Activated CD4-positive, alpha-beta T cell treated with anti-CD3 and anti-CD28 coated beads for 24 hours (primary cell): Measurements from ENCODE around the gene KIR3DL1.
"Not testable (repeated sequence)": the region's sequence is repeated elsewhere in the genome, so short reads cannot be mapped to it uniquely, and the experiment has no call there.

Experiments
- DNase-seq, 2 donors: peaks; one replicate each; pipeline ENCODE4 v3.0.0-alpha.2; 2020; ENCODE audit warnings: low read depth in 2 of 2

Gene KIR3DL1

DNA sequence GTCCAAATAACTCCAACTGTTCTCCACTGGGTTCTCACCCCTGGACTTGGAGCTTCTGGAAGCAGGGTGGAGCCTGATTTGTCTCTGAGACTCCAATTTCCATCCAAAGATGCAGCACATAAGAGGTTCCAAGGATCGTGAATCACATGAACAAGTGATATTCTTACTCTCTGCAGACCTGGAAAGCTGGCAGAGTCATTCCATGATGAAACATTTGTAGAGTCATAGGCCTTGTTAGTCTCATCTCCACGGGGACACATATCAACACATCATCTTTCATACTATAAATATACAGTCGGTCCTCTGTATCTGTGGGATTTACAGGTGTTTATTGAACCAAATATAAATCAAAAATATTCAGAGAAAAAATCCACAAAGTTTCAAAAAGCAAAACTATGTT lies 1.7 kb upstream of the KIR3DL1 start:
- not testable (repeated sequence) for DNase-seq

DNA sequence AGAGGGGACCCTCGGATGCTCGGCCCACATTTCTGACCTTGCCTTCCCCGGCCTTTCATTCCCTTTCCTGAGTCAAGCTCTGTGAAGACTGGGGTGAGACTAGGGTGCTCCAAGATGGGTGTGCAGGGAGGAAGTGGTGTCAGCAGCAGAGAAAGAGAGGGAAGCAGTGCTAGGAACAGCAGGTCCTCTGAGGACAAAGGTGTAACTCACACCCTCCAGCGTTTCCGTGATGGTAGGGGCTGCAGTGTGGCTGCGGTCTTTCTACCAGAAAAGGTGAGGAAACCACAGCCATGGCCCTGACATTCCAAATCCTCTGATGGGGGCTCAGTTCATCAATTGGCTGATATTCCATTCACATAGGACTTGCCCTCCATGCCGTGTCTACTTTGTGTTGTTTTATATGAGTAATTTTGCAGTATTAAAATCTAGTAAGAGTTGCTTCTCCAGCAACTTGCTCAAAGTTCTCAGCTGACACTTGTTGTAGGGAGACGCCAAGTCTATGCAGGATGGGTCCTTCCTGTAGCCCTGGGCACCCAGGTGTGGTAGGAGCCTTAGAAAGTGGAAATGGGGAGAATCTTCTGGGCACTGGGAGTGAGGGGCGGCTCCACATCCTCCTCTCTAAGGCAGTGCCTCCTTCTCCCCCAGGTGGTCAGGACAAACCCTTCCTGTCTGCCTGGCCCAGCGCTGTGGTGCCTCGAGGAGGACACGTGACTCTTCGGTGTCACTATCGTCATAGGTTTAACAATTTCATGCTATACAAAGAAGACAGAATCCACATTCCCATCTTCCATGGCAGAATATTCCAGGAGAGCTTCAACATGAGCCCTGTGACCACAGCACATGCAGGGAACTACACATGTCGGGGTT lies 1.6 kb downstream of the KIR3DL1 start:
- no peak for DNase-seq

DNA sequence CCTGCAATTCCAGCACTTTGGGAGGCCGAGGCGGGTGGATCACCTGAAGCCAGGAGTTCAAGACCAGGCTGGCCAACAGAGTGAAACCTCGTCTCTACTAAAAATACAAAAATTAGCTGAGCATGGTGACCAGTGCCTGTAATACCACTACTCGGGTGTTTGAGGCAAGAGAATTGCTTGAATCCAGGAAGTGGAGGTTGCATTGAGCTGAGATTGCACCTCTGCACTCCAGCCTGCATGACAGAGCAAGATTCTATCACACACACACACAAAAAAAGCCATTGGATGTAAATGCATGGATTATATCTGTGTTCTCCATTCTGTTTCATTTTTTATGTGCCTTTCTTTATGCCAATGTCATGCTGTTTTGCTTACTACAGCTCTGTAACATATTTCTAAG lies 8.1 kb downstream of the KIR3DL1 start:
- DNase-seq: not testable (repeated sequence)

DNA sequence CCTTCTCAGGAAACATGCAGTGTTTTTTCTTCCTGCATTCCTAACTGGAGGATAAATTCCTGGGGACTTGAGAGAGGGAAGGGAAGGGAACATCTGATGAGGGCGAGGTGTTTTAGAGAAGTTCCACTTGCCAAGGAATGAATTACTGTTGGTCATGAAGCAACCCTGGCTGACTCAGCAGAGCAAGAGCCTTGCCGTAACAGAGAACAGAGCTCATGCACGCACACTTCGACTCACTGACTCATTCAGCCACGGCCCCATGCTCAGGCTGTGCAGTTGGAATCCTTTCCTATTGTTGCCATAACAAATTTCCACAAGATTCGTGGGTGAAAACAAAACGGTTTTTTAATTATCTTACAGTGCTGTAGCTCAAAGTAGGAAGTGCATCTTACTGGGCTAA lies 9.1 kb downstream of the KIR3DL1 start:
- not testable (repeated sequence) for DNase-seq

DNA sequence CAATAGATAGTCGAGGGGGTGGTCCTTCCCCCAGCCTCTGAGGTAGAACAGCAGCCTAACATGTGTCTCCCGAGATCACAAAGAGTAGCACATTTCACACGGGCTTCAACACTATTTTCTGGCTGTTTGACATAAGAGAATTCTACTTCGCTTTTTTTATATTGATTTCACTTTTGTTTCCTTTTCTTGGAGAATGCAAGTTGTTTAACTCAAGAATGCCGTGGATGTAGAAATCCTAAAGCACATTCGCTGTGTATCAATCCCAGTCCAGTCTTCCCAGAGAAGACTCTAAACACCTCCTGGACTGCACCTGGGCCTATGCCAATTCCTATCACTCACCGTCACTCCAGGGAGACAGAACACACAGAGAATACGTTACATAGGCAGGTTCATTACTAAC lies 11.8 kb downstream of the KIR3DL1 start:
- DNase-seq: not testable (repeated sequence)

DNA sequence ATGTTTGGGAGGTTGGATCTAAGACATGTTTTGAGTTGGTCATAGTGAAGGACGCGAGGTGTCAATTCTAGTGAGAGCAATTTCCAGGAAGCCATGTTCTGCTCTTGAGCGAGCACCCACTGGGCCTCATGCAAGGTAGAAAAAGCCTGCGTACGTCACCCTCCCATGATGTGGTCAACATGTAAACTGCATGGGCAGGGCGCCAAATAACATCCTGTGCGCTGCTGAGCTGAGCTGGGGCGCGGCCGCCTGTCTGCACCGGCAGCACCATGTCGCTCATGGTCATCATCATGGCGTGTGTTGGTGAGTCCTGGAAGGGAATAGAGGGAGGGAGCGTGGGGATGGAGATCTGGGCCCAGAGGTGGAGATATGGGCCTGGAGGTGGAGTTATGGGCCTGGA lies 16.2 kb downstream of the KIR3DL1 start, which contains the start of gene KIR2DS4:
TSS of gene KIR2DS4 (plus strand) at position 181 of the 400 bp plus-strand sequence.
- not testable (repeated sequence) for DNase-seq

DNA sequence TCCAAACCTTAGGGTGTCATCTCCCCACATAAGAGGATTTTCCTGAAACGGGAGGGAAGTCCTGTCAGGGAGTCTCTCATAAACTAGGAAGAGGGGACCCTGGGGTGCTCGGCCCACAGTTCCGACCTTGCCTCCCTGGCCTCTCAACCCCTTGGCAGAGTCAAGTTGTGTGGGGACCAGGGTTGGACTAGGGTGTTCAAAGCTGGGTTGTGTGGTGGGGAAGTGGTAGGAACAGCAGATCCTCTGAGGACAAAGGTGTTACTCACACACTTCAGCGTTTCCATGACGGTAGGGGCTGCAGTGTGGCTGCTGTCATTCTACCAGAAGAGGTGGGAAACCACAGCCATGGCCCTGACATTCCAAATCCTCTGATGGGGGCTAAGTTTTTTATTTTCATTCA lies 18.9 kb downstream of the KIR3DL1 start:
- not testable (repeated sequence) for DNase-seq

DNA sequence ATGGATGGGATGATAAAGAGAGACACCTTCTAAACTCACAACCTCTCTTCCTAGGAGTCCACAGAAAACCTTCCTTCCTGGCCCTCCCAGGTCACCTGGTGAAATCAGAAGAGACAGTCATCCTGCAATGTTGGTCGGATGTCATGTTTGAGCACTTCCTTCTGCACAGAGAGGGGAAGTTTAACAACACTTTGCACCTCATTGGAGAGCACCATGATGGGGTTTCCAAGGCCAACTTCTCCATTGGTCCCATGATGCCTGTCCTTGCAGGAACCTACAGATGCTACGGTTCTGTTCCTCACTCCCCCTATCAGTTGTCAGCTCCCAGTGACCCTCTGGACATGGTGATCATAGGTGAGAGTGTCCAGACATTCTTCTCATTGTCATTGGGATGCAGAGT lies 21.3 kb downstream of the KIR3DL1 start:
- not testable (repeated sequence) for DNase-seq

DNA sequence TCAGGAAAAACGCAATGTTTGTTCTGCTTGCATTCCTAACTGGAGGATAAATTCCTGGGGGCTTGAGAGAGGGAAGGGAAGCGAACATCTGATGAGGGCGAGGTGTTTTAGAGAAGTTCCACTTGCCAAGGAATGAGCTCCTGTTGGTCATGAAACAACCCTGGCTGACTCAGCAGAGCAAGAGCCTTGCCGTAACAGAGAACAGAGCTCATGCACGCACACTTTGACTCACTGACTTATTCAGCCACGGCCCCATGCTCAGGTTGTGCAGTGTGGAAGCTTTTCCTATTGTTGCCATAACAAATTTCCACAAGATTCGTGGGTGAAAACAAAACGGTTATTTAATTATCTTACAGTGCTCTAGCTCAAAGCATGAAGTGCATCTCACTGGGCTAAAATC lies 26.9 kb downstream of the KIR3DL1 start:
- DNase-seq: not testable (repeated sequence)

DNA sequence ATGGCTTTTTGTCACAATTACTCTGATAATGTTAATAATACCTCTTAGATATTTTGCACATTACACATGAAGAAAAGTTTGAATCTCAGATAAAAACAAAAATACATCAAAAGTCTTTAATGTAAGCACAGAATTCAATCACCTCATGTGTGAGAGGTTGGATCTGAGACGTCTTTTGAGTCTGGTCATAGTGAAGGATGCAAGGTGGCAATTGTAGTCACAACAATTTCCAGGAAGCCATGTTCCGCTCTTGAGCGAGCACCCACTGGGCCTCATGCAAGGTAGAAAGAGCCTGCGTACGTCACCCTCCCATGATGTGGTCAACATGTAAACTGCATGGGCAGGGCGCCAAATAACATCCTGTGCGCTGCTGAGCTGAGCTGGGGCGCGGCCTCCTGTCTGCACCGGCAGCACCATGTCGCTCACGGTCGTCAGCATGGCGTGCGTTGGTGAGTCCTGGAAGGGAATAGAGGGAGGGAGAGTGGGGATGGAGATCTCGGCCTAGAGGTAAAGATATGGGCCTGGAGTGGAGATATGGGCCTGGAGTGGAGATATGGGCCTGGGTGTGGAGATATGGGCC lies 33.9 kb downstream of the KIR3DL1 start, which contains the start of gene KIR3DL2:
TSS of gene KIR3DL2 (plus strand) at position 383 of the 580 bp plus-strand sequence. CDS start at position 416, 33 bp downstream.
- not testable (repeated sequence) for DNase-seq

DNA sequence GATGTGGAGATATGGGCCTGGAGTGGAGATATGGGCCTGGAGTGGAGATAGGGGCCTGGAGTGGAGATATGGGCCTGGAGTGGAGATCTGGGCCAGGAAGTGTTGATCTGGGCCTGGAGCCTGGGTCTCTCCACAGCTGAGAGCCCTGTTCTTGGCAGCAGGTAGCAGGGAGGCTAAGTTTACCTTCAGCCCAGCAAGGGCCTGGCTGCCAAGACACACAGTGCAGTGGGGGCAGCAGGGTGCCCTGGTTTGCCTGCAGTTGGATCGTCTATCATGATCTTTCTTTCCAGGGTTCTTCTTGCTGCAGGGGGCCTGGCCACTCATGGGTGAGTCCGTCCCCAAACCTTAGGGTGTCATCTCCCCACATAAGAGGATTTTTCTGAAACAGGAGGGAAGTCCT lies 34.7 kb downstream of the KIR3DL1 start:
- DNase-seq: no peak

DNA sequence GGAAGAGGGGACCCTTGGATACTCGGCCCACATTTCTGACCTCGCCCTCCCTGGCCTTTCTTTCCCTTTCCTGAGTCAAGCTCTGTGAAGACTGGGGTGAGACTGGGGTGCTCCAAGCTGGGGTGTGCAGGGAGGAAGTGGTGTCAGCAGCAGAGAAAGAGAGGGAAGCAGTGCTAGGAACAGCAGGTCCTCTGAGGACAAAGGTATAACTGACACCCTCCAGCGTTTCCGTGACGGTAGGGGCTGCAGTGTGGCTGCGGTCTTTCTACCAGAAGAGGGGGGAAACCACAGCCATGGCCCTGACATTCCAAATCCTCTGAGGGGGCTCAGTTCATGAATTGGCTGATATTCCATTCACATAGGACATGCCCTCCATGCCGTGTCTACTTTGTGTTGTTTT lies 35.1 kb downstream of the KIR3DL1 start:
- no peak for DNase-seq

DNA sequence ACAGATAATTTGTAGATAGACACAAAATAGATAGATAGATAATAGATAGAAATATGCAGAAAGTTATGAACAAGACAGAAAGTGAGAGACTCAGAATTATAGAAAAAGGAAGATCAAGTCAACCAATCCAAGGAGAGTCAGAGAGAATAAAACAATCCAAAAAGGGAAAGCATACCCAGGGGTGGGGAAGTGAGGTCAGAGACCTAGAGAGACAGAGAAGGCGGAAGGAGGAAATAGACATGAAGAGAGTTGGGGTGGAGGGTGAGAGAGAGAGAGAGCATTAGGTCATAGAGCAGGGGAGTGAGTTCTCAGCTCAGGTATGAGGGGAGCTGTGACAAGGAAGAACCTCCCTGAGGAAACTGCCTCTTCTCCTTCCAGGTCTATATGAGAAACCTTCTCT lies 39.0 kb downstream of the KIR3DL1 start:
- DNase-seq: not testable (repeated sequence)

DNA sequence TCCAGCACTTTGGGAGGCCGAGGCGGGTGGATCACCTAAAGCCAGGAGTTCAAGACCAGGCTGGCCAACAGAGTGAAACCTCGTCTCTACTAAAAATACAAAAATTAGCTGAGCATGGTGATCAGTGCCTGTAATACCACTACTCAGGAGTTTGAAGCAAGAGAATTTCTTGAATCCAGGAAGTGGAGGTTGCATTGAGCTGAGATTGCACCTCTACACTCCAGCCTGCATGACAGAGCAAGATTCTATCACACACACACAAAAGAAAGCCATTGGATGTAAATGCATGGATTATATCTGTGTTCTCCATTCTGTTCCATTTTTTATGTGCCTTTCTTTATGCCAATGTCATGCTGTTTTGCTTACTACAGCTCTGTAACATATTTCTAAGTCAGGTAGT lies 42.2 kb downstream of the KIR3DL1 start:
- DNase-seq: not testable (repeated sequence)

DNA sequence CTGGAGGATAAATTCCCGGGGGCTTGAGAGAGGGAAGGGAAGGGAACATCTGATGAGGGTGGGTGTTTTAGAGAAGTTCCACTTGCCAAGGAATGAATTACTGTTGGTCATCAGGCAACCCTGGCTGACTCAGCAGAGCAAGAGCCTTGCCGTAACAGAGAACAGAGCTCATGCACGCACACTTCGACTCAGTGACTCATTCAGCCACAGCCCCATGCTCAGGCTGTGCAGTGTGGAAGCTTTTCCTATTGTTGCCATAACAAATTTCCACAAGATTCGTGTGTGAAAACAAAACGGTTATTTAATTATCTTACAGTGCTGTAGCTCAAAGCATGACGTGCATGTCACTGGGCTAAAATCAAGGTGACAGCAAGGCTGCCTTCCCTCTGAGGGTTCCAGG lies 43.2 kb downstream of the KIR3DL1 start:
- DNase-seq: not testable (repeated sequence)

DNA sequence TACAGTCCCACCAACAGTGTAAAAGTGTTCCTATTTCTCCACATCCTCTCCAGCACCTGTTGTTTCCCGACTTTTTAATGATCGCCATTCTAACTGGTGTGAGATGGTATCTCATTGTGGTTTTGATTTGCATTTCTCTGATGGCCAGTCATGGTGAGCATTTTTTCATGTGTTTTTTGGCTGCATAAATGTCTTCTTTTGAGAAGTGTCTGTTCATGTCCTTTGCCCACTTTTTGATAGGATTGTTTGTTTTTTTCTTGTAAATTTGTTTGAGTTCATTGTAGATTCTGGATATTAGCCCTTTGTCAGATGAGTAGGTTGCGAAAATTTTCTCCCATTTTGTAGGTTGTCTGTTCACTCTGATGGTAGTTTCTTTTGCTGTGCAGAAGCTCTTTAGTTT lies 47.2 kb downstream of the KIR3DL1 start:
- not testable (repeated sequence) for DNase-seq

DNA sequence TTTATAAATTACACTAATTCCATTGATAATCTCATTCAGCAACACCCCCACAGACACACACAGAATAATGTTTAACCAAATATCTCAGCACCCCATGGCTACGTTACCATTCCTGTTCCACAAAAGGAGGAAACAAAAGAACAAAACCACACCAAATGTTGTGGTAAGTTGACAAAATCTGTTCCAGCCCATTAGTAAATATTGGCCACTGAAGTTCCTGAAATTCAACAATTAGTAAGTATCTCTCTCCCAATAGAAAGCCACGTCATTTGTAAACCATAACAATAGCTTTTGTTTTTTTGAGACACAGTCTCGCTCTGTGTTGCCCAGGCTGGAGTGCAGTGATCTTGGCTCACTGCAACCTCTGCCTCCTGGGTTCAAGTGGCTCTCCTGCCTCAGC lies 55.4 kb downstream of the KIR3DL1 start:
- DNase-seq: no peak

DNA sequence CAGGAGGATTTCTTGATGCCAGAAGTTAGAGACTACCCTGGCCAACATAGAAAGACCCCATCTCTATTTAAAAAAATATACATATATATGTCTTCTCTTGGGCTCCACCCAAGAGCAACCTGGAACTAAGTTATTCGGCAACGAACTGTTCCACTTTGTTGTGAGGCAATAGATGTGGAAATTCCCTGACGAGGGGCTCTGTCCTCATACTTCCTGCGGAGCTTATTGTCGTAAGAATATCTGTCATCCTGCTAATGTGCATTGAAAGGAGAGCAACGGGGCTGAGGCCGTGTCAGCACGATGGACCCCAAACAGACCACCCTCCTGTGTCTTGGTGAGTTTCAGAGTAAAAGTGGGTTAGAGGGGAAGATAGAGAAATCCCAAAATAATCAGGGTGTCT lies 57.7 kb downstream of the KIR3DL1 start, which contains the start of gene FCAR:
TSS of gene FCAR (plus strand) at position 246 of the 400 bp plus-strand sequence. CDS start at position 301, 55 bp downstream.
- DNase-seq: no peak

DNA sequence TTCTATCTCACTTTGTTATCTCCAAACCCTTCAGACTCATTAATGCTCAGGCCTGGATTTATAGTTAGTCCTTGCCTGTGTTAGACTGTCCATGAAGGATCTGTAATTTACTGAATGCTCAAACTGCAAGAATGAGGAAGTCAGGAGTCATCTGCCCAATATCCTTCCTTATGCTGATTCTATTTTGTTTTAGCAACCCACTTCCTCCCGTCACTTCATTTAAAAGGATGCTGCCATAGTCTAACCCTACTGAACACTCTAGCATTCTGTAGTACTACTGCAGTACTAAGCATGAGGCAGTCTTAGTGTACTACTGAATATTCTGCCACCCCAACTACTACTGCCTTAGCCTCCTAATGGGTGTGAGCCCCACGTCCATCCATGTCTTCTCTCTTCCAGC lies 59.2 kb downstream of the KIR3DL1 start:
- DNase-seq: no peak

DNA sequence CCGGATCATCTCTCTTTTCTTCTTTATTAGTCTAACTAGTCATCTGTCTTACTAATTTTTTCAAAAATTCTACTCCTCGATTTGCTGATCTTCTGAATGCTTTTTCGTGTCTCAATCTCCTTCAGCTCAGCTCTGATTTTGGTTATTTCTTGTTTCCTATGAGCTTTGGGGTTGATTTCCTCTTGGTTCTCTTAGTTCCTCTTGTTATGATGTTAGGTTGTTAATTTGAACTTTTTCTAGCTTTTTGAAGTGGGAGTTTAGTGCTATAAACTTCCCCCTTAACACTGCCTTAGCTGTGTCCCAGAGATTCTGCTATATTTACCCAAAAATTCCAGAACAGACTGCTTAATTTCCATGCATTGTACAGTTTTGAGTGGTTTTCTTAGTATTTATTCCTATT lies 61.2 kb downstream of the KIR3DL1 start:
- DNase-seq: no peak
